SU-DHL-6 (cell line): ENCODE results near the gene ARSB.

Experiments used
- CTCF ChIP-seq: fragments of 200-600 bp; sonication (generic); IDR thresholded peaks from one replicate; pipeline ENCODE4 v1.5.1; 2017; ENCODE audit warnings: antibody characterized with exemption, mild to moderate bottlenecking, low read length, moderate library complexity; ENCODE audit not compliant: insufficient read depth, poor library complexity, severe bottlenecking
- EZH2phosphoT487 ChIP-seq: fragments of 200-600 bp; sonication (generic), shearing (Covaris generic); conservative IDR thresholded peaks from 2 replicates; pipeline ENCODE4 v1.6.1; 2018; ENCODE audit warnings: mild to moderate bottlenecking, antibody characterized with exemption, low read length, moderate library complexity, mixed read lengths

GRCh38 chr5:78972654-78973428 lies 12.3 kb downstream of the ARSB start:
- TF ChIP-seq CTCF (no peak), EZH2phosphoT487 (no peak)
